ENCODE results near the gene BRMS1. TPM values are rescaled to one million over a fixed set of nuclear protein-coding genes. Genes with fewer than 3 reads are reported as not detected.

Gene BRMS1
- total RNA-seq, 2 experiments from 2014 or later = 55.3 to 56.8 TPM

- no peaks in the 10 kb centered on the region for H3K27me3 Mint-ChIP-seq
- no peak for ATAC-seq
- H3K4me3 Mint-ChIP-seq = no peak overlapping the region
- no peak overlapping the region for H3K27ac Mint-ChIP-seq
- H3K4me1 Mint-ChIP-seq = peaks cover 45% of the 10 kb centered on the region
- no peaks in the 10 kb centered on the region for H3K9me3 Mint-ChIP-seq (ENCODE audit: low read depth)
- peaks cover 26% of the 10 kb centered on the region for H3K36me3 Mint-ChIP-seq
- CTCF ChIA-PET = interaction anchor here (1.3 to 4.2 kb wide), 3 partner anchors 10 to 26 kb away, joined by 5 to 26 read pairs (median 5); no protein-coding TSS in a partner anchor
- DNase-seq = no peak
Measured at GRCh38 chr11:66338276-66339161, 6.4 kb downstream of the BRMS1 start.

- peaks cover 26% of the 10 kb centered on the region for H3K36me3 Mint-ChIP-seq
- no peaks in the 10 kb centered on the region for H3K9me3 Mint-ChIP-seq (ENCODE audit: low read depth)
- H3K27ac Mint-ChIP-seq = peak overlapping the region; percentile 68
- CTCF ChIA-PET = interaction anchor here (1.0 to 8.7 kb wide), 6 partner anchors 7 to 48 kb away, joined by 3 to 174 read pairs (median 12); partner anchors contain the start of genes BRMS1 and YIF1A
- H3K4me1 Mint-ChIP-seq = peaks cover 36% of the 10 kb centered on the region
- H3K27me3 Mint-ChIP-seq = no peaks in the 10 kb centered on the region
- no peak for DNase-seq
- H3K4me3 Mint-ChIP-seq = peak overlapping the region; percentile 26
- no peak for ATAC-seq
Measured at GRCh38 chr11:66337103-66337899, 7.6 kb downstream of the BRMS1 start.

- H3K4me3 Mint-ChIP-seq = peak within 1 kb of the TSS; percentile 26
Measured at GRCh38 chr11:66336234-66337102, 8.4 kb downstream of the BRMS1 start, which contains the start of gene RIN1. Gene RIN1, minus strand, starts transcription at chr11:66336434. Its CDS starts 32 bp downstream, at chr11:66336402.

GRCh38 chr11:66335531-66336233 is 9.2 kb downstream of the BRMS1 start:
- Mint-ChIP-seq H3K27me3 (no peaks in the 10 kb centered on the region), H3K36me3 (peaks cover 17% of the 10 kb centered on the region), H3K27ac (no peak overlapping the region), H3K9me3 (ENCODE audit: low read depth) (no peaks in the 10 kb centered on the region), H3K4me1 (peaks cover 36% of the 10 kb centered on the region), H3K4me3 (no peak overlapping the region)
- ATAC-seq = peak; percentile 5
- CTCF ChIA-PET = interaction anchor here (0.6 to 8.7 kb wide), 9 partner anchors 8 to 131 kb away, joined by 3 to 174 read pairs (median 5); partner anchors contain the start of genes BRMS1, CD248, PELI3 and TMEM151A
- peak; percentile 44 for DNase-seq

More at GRCh38 chr11:66336234-66337102, 8.4 kb downstream of the BRMS1 start, which contains the start of gene RIN1:
- DNase-seq = peak; percentile 90
- H3K36me3 Mint-ChIP-seq = peaks cover 22% of the 10 kb centered on the region
- peak within 1 kb of the TSS; percentile 68 for H3K27ac Mint-ChIP-seq
- peaks cover 36% of the 10 kb centered on the region for H3K4me1 Mint-ChIP-seq
- CTCF ChIA-PET = interaction anchor here (0.8 to 8.7 kb wide), 7 partner anchors 8 to 49 kb away, joined by 3 to 174 read pairs (median 5); partner anchors contain the start of genes BRMS1, CD248, TMEM151A and YIF1A
- H3K27me3 Mint-ChIP-seq = no peaks in the 10 kb centered on the region
- no peaks in the 10 kb centered on the region for H3K9me3 Mint-ChIP-seq (ENCODE audit: low read depth)
- peak; percentile 80 for ATAC-seq

DNA sequence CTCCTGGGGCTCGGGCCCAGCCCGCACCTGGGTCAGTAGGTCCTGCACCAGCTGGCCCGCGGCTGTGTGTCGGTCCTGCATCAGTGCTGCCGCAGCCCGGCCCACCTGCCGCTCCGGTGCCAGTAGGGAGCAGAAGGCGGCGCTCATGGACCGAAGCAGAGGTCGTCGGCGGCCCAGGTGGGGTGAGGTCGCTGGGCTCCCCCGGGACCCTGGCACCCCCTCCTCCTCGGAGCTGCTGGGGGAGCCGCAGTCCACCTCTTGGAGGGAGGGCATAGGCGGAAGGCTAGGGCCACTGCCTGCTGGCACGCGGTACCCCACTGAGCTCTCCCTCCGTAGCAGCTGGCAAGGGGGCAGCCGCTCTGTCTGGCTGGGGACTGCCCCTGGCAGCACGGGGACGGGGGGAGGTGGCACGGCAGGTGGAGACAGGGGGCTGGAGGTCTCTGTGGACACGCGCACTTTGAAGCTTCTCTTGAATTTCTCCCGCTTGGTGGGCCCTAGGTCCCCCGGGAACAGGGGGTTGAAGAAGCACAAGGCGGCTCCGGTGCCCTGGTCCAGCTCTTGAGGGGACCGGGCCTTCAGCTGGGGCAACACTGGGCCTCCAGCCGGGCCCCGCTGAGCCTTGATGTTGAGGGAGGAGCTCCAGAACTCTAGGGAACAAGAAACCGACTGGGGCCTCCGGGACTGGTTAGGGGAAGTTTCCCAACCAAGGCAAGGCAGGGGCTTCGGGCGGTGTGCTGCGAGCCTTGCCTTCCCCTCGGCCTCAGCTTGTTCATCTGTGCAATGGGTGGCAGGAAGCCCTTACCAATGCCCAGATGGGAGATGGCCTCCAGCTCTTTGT is 10.1 kb downstream of the BRMS1 start:
- H3K4me1 Mint-ChIP-seq = peaks cover 36% of the 10 kb centered on the region
- CTCF ChIA-PET = interaction anchor here (0.7 to 8.7 kb wide), 7 partner anchors 9 to 54 kb away, joined by 3 to 174 read pairs (median 4); partner anchors contain the start of genes B4GAT1 and BRMS1
- H3K4me3 Mint-ChIP-seq = no peak overlapping the region
- no peaks in the 10 kb centered on the region for H3K27me3 Mint-ChIP-seq
- no peak overlapping the region for H3K27ac Mint-ChIP-seq
- no peaks in the 10 kb centered on the region for H3K9me3 Mint-ChIP-seq (ENCODE audit: low read depth)
- ATAC-seq (no peak), DNase-seq (peak; percentile 40)
- H3K36me3 Mint-ChIP-seq = peaks cover 17% of the 10 kb centered on the region

DNA sequence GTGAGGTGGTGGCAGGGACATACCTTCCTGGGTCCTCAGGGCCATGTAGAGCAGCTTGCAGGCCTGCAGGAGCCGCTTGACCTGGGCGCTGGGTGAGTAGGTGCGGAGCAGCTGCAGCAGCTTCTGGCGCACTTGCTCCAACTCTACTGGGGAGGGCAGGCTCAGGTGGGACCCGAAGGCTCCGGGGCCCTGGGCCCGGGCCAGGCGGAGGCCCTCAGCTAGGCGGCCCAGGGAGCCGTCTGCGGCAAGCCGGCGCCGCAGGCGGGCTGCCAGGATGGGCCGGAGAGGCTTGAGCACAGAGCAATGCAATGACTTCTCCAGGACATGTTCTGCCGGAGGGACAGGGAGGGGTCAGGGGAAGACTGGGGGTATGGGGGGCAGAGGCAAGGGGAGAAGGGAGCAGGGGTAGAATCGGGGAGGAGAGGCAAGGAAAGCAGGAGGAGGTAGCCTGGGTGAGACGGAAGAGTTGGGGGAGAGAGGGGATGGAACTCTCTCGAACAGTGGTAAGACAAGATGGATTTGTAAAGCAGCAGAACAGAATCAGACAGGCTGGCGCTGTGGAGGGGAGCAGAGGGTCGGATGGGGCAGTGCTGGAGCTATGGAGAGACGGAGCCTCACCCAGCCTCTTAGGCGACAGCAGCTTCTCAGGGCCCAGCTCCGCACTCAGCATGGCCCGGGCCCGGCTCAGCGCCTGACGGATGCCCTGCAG is 10.9 kb downstream of the BRMS1 start:
- H3K36me3 Mint-ChIP-seq = peaks cover 17% of the 10 kb centered on the region
- CTCF ChIA-PET = interaction anchor here (0.7 to 8.7 kb wide), 7 partner anchors 10 to 55 kb away, joined by 3 to 174 read pairs (median 4); partner anchors contain the start of genes B4GAT1 and BRMS1
- H3K9me3 Mint-ChIP-seq (ENCODE audit: low read depth) = no peaks in the 10 kb centered on the region
- DNase-seq = no peak
- H3K27ac Mint-ChIP-seq = no peak overlapping the region
- H3K4me1 Mint-ChIP-seq = peaks cover 35% of the 10 kb centered on the region
- H3K27me3 Mint-ChIP-seq = no peaks in the 10 kb centered on the region
- H3K4me3 Mint-ChIP-seq = no peak overlapping the region
- no peak for ATAC-seq

GRCh38 chr11:66333220-66333877 is 11.6 kb downstream of the BRMS1 start:
- DNase-seq (no peak), ATAC-seq (no peak)
- CTCF ChIA-PET = interaction anchor here (1.0 to 8.7 kb wide), 5 partner anchors 11 to 56 kb away, joined by 3 to 174 read pairs (median 3); partner anchors contain the start of gene BRMS1
- peaks cover 13% of the 10 kb centered on the region for H3K36me3 Mint-ChIP-seq
- H3K27ac Mint-ChIP-seq = peak overlapping the region; percentile 9
- H3K27me3 Mint-ChIP-seq = no peaks in the 10 kb centered on the region
- H3K4me3 Mint-ChIP-seq = no peak overlapping the region
- H3K9me3 Mint-ChIP-seq (ENCODE audit: low read depth) = no peaks in the 10 kb centered on the region
- peaks cover 35% of the 10 kb centered on the region for H3K4me1 Mint-ChIP-seq

DNA sequence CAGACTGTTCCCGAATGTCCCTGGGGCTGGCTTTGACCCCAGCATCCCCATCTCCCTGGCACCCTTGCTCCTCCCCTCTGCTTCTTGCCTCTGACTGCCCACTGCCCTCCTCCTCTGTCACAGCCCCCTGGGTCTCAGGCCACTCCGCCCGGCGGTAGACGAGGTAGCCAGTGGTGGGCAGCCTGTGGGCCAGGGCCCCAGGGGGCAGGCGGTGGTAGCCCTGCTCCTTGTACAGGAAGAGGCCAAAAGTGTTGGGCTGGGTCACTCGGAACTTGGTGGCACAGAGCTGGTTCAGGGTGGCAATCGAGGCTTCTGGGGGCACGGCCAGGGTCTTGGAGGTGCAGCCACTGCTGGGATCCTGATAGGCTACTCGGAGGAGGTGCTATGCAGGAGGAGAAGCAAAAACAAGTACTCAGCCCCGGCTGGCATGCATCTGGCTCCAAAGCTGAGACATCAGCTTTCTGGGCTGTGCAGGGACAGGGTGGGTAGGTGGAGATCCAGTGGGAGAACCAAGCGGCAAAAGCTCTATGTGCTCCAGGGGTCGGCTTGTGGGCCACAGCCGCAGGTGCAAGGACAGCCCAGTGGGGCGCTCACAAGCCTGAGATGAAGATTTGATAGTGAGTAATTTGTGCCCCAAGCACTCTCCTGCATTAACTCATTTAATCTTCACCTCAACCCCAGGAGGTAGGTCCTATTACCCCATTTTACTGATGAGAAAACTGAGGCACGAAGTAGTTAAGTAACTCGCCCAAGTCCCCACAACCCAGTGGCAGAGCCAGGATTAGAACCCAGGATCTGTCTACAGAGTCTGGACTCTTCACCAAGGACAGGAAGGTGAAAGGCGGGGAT is 12.3 kb downstream of the BRMS1 start:
- H3K36me3 Mint-ChIP-seq = peaks cover 9% of the 10 kb centered on the region
- no peak for ATAC-seq
- peak overlapping the region; percentile 9 for H3K27ac Mint-ChIP-seq
- peaks cover 35% of the 10 kb centered on the region for H3K4me1 Mint-ChIP-seq
- CTCF ChIA-PET = interaction anchor here (1.0 to 8.7 kb wide), 4 partner anchors 20 to 56 kb away, joined by 3 to 174 read pairs (median 4); no protein-coding TSS in a partner anchor
- no peak overlapping the region for H3K4me3 Mint-ChIP-seq
- DNase-seq = no peak
- H3K9me3 Mint-ChIP-seq (ENCODE audit: low read depth) = no peaks in the 10 kb centered on the region
- H3K27me3 Mint-ChIP-seq = no peaks in the 10 kb centered on the region

- ATAC-seq (no peak), DNase-seq (no peak)
- H3K9me3 Mint-ChIP-seq (ENCODE audit: low read depth) = no peaks in the 10 kb centered on the region
- peaks cover 3% of the 10 kb centered on the region for H3K36me3 Mint-ChIP-seq
- H3K27ac Mint-ChIP-seq = no peak overlapping the region
- H3K27me3 Mint-ChIP-seq = no peaks in the 10 kb centered on the region
- peaks cover 34% of the 10 kb centered on the region for H3K4me1 Mint-ChIP-seq
- no peak overlapping the region for H3K4me3 Mint-ChIP-seq
- CTCF ChIA-PET = interaction anchor here (1.6 to 8.7 kb wide), 2 partner anchors 20 to 54 kb away, joined by 6 to 174 read pairs; no protein-coding TSS in a partner anchor
Measured at GRCh38 chr11:66331542-66332370, 13.1 kb downstream of the BRMS1 start.
